Activated CD4-positive, CD25-positive, alpha-beta regulatory T cell treated with anti-CD3 and anti-CD28 coated beads, Interleukin-2, amount 50 U/mL, for 24 hours (primary cell): Measurements from ENCODE around the gene TBCD.

ENCODE experiments used
- ATAC-seq, 2 donors: fragments of 150-1000 bp; cut with Tn5 transposase; one replicate each; pipeline ENCODE4 v1.10.0; 2021; ENCODE audit warnings: mild to moderate bottlenecking in 1 of 2, moderate library complexity in 1 of 2

Gene TBCD

DNA sequence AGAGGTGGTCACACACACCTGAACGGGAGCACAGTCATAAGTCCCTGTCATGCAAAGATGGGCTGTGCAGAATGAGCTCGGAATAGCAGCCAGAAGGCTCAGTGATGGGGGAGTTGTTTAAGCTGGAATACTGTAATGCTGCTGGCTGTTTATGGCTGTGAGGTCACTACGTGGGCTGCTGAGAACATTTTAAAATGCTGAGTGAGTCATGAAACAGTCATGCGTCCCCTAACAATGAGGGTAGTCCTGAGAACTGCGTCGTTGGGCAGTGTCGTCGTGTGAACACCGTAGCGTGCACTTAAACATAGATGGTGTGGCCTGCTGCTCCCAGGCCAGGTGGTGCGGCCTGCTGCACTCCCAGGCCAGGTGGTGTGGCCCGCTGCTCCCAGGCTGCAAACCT lies 39.7 kb downstream of the TBCD start:
- ATAC-seq, result no peak

DNA sequence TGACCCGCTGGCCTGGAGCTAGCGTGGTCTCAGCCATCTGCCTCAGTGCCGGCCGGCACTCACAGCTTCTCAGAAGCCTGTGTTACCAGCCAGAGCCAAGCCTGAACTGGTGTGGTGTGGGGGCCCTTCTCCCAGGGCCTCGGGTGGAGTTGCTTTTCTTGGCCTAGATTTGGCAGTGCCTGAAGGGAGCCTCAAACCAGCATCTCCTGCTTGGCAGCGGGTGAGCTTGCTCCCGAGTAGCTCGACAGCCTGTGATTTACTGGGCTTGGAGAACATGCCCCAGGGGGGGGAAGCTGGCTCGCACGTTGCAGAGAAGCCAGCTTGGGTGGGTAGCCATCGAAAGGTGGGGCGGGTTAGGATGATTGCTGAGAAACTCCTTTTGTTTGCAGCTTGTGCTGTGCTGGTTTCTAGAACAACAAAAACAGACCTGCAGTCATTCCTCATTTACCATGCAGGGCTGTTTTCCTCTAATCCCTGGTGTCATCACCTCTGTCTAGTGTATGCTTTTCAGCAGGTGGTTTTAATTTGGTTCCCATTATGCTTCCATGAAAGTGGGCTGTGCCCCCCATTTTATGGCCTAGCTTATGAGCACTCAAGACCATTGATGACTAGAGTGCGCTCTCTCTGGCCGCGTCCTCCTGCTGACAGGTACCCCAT lies 42.2 kb downstream of the TBCD start:
- no peak for ATAC-seq

DNA sequence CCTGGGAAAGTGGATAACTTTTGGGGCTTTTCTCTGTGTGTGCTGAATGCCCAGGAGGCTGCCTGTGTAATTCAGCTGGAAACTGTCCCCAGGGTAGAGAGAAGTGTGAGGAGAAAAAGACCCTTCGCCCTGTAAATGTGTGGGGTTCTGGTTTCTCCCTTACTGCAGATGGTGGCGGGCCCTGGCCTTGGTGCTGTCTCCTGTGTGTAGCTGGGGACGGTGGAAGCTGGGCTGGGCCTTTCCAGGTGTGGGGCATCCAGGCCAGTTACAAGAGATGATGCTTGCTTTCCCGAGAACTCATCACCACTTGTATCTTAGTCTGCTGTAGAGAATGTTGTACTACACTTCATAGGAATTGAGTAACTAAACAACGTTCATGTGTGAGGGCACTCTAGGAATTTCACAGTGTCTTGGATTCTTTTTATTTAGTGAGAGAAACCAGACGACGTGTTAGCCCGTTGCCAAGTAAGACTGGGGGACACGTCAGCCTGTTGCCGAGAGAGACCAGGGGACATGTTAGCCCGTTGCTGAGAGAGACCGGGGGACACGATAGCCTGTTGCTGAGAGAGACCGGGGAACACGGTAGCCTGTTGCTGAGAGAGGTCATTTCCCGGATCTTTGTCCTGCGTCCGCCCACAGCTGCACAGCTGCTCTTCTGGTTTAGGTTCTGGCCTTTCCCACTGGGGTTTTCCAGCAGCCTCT lies 43.1 kb downstream of the TBCD start:
- no peak for ATAC-seq

- ATAC-seq, result no peak
Measured at GRCh38 chr17:82795615-82796014, 43.8 kb downstream of the TBCD start.

GRCh38 chr17:82797061-82797460 lies 45.2 kb downstream of the TBCD start:
- ATAC-seq, result no peak

DNA sequence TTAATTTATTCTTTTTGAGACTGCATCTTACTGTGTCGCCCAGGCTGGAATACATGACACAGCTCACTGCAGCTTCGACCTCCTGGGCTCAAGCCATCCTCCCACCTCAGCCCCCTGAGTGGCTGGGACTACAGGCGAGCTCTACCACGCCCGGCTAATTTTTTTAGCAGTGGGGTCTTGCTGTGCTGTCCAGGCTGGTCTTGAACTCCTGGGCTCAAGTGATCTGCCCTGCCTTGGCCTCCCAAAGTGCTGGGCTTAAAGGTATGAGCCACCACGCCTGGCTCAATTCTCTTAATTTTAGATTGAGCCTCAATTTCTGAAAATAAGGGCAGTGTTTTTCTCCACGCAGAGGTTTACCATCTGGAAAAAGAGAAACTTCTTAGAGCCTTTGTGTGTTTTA lies 46.9 kb downstream of the TBCD start:
- no peak for ATAC-seq

DNA sequence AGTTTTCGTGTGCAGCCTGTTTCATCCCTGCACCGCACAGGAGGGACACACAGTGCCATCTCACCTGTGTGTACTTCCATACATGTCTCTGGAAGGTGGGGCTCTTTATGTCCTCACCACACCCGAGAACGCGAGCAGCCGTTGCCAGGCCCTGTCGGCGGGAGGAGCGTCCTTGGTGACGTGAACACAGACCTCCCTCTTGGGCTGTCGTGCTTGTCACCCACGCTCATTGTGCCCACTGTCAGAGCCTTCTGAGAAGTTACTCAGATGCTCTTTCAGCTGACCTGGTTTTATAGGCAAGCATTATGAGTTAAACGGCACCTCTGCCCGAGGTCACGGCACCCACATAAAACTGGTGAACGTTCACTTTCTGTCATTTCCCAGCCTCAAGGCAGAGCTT lies 47.7 kb downstream of the TBCD start:
- ATAC-seq, result no peak

DNA sequence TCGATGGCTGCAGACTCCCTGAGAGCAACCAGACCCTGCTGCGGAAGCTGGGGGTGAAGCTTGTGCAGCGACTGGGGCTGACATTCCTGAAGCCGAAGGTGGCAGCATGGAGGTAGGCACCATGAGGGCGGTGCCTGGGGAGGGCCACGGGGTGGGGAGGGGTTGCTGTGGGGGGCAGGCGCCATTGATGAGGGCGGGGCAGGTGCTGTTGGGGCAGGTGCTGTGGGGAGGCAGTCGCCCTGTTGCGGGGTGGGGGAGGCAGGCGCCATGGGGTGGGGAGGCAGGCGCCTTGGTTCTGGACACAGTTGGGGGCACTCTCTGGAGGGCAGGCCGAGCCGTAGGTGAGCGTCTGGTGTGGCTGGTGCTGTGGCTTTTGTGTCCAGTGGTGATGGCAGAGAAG lies 49.0 kb downstream of the TBCD start:
- ATAC-seq, result no peak

DNA sequence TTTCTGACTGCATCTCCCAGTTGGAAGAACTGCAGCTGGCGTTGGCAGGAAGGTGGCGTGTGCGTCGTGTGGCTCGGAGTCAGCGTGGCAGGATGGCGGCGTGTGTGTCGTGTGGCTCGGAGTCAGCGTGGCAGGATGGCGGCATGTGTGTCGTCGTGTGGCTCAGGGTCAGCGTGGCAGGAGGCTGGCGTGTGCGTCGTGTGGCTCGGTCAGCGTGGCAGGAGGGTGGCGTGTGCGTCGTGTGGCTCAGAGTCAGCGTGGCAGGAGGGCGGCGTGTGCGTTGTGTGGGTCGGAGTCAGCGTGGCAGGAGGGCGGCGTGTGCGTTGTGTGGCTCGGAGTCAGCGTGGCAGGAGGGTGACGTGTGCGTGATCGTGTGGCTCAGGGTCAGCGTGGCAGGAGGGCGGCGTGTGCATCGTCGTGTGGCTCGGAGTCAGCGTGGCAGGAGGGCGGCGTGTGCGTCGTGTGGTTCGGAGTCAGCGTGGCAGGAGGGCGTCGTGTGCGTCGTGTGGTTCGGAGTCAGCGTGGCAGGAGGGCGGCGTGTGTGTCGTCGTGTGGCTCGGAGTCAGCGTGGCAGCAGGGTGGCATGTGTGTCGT lies 49.6 kb downstream of the TBCD start:
- ATAC-seq, result no peak

- no peak for ATAC-seq
Measured at GRCh38 chr17:82802075-82802780, 50.4 kb downstream of the TBCD start.

GRCh38 chr17:82803185-82803584 lies 51.3 kb downstream of the TBCD start:
- ATAC-seq, result no peak

- no peak for ATAC-seq
Measured at GRCh38 chr17:82803606-82804005, 51.7 kb downstream of the TBCD start.

DNA sequence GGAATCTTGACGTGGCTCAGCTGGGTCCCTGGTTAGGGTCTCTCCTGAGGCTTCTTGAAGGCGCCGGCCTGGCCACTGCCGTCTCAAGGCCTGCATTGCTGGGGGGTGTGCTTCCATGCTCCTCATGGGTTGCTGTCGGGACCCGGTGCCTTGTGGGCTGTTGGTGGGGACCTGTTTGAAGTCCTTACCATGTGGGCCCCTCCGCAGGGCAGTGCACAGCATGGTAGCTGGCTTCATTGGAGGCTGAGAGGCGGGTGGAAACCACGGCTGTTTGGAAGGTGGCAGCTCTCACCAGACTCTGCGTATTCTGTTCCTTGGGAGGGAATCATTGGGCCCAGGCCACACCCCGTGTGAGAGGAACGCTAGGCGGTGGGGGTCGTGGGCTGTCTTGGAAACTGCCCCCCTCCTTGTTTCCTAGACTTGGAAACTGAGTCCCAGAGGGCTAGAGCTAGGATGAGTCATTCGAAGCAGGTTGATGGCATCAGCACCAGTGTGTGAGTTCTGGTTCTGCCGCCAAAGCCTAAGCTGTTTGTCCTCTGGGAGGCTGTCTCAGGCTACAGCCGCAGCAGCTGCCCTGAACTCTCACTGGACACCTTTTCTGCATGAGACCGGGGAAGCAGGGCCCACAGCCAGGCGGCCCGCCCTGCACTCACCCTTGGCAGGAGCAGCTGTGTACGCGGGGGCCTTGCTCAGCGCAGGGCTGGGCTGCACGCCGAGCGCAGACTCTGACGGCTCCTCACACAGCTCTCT lies 52.8 kb downstream of the TBCD start:
- no peak for ATAC-seq

DNA sequence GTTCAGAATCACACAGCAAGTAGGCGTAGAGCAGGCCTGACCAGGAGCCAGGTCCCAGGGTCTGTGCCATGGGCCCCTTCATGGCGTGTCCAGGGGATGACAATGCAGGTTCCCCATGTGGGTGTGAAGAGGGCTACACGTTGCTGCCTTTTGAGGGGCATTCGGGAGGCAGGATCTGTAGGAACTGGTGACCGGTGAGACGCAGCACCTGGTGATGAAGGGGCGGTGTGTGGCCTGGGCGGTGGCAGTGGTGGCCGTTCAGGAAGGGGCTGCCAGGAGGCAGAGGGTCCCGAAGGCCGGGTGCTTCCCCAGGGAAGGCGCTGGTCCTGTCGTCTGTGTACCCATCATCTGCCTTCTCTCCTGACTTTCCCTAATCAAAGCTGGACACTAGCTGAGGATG lies 53.4 kb downstream of the TBCD start:
- no peak for ATAC-seq

- no peak for ATAC-seq
Measured at GRCh38 chr17:82805823-82806222, 54.0 kb downstream of the TBCD start.

DNA sequence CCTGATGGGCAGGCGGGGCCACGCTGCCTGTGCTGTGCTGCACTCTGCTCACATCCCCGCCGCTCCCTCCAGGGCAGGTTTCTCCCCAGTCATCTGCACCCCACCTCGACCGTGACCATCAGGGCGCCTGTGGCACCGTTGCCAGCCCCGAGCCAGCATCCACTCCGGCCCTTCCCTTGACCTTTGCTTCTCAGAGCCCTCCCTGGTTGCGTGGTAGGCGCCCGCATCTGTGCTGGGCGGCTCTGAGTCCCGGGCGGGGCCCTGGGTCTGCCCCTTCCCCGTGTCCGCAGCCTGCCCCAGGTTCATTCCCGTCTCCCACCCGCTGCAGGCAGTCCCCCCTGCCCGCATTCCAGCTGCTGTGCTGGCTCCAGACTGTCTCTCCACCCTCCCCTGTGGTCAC lies 54.8 kb downstream of the TBCD start:
- ATAC-seq, result no peak

DNA sequence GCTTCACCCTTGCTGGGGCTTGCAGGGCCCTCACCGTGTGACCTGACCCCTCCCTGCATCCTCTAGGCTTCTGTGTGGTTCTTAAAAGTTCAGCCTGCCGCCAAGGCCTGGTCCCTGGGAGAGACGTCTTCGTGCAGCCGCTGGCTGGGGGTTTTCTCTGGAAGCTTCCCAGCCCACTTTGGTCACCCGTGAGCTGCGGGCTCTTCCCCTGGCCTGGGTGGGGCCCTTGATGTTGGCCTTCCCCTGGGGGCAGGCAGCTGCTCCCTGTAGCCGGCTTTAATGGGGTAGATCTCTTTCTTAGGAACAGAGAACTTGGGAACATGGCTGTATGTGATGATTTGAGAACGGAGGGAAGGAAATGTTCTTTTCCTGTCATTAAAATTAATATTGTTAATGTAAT lies 55.2 kb downstream of the TBCD start:
- ATAC-seq, result no peak

GRCh38 chr17:82807562-82807961 lies 55.7 kb downstream of the TBCD start:
- ATAC-seq, result no peak

DNA sequence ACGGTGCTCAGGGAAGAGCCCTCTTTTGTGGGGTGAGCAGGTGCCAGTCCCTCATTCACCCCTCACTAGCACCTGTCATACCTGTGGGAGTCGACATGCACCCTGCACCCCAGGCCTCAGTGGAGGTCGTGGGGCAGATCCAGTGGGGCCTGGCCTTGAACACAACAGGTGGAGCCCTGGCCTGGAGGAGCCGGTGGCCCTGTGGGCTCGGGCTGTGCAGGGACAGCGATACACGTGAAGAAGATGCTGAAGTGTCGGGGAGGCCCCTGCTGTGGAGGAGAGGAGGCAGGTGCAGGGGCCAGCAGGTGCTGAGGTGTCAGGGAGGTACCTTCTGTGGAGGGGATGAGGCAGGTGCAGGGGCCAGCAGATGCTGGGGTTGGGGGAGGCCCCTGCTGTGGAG lies 56.1 kb downstream of the TBCD start:
- no peak for ATAC-seq

GRCh38 chr17:82808921-82809905 lies 57.3 kb downstream of the TBCD start:
- no peak for ATAC-seq

GRCh38 chr17:82810644-82811430 lies 59.0 kb downstream of the TBCD start:
- no peak for ATAC-seq
